ENCODE measurements around the gene GPBAR1.

Gene GPBAR1

DNA sequence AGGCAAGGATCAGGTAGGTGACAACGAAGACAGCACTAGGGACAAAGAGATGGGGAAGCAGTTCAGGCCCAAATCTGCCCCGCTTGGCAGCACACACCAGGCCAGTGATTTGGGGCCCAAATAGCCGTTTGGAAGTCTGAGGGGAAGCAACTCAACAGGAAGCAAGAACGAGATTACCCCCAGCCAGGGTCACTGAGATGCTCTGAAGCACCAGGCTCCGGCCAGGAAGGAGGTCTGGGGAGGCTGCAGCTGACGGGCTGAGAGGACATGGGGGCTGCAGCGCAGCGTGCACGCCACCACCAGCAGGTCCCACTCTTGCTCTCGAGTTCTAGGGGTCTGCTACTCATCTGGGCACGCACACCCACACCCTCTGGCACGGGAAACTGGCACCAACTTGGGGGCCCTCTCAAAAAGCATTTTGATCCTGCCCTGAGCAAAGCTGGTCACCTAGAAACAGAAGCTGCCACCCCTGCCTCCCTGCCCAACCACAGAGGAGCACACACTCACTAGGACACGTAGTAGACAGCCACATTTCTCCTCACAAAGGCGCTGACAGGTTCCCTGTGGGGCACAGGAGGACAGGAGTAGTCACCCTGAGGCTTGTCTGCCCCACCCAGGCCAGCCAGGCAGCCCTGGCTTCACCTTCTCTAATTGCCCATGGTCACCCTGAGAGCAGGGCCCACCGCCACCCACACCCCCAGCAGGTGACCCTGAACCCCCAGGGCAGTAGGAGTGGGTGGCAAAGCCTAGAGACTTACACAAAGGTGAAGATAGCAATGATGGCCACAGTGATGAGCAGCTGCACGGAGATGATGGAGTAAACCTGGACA lies 17.9 kb downstream of the GPBAR1 start:
- no peak for DNase-seq (ENCODE audit: low read depth, low spot score)

DNA sequence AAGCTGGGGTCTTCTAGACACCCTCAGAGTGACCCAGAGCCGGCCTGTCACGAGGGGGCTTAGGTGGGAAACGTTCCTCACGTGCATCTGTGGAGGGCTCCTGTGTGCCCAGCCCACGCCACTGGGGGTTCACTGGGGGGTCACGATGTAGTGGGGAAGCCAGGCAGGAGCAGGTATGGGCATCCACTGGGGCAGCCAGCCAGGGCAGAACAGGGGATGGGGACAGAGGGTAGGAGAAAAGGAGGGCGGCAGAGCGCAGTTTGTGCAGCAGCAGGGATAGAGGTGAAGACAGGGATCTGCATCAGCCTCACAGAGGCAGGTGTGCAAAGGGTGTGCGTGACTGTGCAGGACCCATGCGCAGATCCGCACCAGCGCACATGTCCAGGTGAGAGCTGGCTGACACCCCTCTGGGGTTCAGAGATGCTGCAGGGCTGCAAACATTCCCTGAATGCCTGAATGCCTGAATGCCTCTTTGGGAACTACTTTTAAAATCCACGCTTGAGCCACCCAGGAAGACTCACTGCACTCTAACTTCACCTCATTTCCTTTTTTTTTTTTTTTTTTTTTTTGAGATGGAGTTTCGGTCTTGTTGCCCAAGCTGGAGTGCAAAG lies 19.6 kb downstream of the GPBAR1 start:
- H3K4me3 ChIP-seq (ENCODE audit: low read length), result no peak overlapping the region

More for the DNA sequence above, 17.9 kb downstream of the GPBAR1 start:
- no peak overlapping the region for H3K4me3 ChIP-seq (ENCODE audit: low read length)

DNA sequence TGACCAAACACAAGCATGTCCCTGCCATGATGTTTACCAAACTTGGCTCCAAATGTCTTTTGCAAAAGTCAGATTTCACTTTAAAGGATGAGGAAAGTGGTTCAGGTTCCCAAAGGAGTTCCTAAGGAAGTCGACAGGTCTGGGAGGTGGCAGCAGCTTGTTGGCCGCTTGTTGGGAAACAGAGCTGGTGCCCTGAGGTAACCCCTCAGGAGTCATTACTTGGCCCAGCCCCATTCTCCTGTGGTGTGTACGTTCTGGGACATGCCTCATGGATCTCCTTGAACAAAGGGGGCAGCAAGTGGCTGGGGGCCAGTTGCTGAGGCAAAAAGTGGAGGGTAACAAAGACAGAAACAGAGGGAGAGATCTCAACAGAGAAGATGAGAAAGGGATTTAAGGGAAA lies 20.6 kb downstream of the GPBAR1 start:
- no peak overlapping the region for H3K4me3 ChIP-seq (ENCODE audit: low read length)

More for the DNA sequence above, 19.6 kb downstream of the GPBAR1 start:
- DNase-seq (ENCODE audit: low read depth, low spot score), result no peak

DNA sequence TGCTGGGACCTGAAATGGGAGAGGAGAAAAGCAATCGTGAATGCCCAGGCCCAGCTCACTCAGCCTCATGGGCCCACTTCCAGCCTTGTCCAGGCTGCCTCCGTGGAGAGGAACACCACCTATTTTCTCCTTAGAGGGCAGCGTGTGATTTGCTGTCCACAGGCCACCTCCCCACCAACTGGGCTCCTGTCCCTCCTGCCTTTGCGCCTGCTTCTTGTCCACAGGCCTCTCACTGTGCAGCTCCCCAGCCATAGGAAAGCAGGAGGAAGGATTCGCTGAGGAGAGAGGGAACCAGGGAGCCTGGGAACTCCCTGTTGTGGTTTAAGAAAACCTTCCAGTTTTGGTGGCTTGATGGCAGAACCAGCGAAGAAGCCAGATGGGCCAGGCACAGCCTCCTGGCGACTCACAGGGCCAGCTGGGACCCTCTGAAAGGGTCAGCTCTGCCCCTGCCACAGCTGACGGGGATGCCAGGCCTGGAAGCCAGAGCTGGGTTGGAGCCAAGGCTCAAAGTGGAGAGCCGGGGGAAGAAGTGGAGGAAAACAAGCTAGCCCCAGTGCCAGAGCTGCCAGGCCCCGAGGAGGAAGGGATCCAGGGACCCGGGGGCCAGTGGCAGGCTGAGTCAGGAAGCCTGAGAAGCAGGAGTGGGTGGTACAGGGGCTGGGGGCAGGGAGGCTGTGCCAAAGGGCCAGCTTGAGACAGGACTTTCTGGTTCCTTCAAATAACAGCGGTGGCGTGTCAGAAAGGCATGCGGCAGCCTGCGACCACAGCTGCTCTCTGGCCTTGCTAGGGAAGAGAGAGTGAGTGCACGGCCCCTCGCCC lies 21.6 kb downstream of the GPBAR1 start:
- no peak overlapping the region for H3K4me3 ChIP-seq (ENCODE audit: low read length)

More for the DNA sequence above, 20.6 kb downstream of the GPBAR1 start:
- DNase-seq (ENCODE audit: low read depth, low spot score), result no peak

DNA sequence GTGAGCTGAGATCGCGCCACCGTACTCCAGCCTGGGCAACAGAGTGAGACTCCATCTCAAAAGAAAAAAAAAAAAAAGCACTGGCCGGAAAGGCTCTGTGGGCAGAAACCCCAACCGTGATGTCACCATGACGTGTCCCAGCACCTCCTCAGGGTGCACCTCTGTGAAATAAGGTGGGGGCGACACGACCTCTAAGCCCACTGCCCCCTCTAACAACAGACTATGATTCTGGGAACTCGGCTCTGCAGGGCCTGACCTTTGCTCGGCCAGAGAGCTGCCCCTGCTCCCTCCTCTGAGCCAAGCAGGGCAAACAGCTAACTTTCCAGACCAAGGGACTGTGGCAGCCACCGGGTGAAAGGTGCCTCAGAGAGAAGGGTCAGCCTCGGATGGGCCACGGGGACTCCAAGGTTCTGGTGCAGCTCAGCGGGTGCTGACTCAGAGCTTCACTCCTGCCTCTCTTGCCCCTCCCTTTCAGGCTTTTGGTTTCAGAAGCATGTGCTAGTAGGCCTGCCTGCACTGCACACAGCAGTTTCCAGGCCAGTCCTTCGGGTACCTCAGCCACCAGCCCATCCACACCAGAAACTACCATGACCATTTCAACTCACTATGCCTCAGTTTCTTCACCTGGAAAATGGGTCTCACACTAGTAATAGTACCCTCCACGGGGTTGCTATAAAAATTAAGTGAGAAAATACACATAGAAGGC lies 23.4 kb downstream of the GPBAR1 start:
- no peak overlapping the region for H3K4me3 ChIP-seq (ENCODE audit: low read length)
- no peak for DNase-seq (ENCODE audit: low read depth, low spot score)

More for the DNA sequence above, 21.6 kb downstream of the GPBAR1 start:
- no peak for DNase-seq (ENCODE audit: low read depth, low spot score)

DNA sequence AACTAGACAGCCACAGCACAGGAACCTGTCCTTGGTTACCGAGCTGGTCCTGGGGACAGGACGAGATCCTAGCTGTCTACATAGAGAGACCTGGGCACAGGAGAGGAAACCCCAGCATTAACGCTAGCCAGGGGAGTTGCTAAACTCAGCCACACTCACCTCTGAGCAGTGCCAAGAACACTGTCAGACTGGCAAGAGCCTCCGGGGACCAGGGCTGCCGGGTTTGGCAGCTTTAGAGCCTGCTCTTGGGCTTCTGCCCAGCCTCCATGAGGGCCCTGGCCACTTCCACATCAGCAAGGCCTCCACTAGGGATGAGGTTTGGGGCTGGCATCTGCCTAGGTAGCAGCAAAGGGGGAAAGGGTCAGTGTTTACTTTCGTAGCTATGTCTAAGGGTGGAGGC lies 24.8 kb downstream of the GPBAR1 start:
- no peak for DNase-seq (ENCODE audit: low read depth, low spot score)
- no peak overlapping the region; the same call in 1 of the 2 replicates for H3K4me3 ChIP-seq (ENCODE audit: low read length)

DNA sequence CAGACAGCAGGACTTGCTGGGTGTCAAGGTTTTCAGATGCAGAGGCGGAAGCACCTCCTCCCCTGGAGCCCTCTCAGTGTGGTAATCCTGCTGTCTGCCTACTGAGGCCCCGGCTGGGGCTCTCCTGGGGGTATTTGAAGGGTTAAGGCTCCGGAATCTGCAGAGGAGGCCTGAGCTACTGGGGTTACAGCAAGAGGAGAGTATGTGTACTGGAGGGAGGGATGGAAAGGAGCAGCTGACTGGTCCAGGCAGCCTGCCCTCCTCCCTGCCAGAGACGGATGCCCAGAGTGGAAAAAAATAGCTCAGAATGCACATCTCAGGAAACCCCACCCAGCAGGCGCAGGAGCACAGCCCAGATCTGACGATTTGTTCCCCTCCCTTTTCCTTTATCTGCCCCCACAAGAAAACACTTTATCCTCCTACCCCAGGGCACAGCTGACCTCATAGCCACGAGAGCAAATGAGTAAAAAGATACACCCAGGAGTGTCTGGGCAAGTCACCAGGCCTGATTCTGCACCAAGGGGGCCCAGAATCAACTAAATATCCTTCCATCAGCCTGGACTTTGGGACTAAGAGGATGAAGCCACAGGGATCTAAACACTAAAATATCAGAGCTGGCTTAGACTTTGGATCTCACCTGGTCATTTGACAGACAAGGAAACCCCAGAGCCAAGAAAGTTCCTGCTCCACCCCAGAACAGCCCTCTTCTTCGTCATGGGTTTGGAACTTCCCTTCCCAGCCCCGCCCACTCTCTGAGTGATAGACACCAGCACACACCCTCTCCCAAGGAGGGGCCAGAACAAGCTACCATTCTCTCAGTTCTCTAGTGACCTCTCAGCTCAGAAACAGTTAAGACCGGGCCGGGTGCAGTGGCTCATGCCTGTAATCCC lies 26.0 kb downstream of the GPBAR1 start:
- H3K4me3 ChIP-seq (ENCODE audit: low read length), result peak overlapping the region; percentile 62
- DNase-seq (ENCODE audit: low read depth, low spot score), result peak; percentile 80

DNA sequence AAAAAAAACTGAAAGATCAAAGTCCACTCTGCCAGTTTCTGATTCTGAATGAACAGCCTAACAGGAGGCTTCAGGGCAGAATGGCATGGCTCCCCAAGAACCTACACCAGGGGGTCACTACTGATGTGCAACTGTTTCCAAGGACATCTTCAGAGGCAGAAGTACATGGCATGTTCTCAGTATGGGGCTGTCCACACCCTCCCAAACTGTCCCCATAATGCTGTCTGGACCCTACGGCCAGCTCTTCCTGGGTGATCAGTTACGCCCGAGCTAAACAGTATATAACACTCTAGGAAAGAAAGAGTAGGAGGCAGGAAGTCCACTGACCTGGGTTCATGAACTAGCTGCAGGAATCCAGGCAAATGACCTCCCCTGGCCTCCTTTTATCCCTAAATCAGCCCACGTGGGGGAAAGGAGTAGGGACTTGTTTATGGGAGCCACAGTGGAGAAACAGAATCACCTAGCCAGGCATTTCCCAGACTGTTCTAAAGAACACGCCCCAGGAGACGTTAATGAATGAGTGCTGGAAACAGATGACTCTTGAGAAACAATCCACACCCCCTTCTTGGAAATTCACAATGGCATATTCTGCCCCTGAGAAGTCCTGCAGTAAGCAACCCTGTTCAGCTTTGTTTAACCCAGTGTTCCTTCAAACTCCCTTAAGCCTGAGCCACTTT lies 29.0 kb downstream of the GPBAR1 start:
- H3K4me3 ChIP-seq (ENCODE audit: low read length), result no peak overlapping the region

DNA sequence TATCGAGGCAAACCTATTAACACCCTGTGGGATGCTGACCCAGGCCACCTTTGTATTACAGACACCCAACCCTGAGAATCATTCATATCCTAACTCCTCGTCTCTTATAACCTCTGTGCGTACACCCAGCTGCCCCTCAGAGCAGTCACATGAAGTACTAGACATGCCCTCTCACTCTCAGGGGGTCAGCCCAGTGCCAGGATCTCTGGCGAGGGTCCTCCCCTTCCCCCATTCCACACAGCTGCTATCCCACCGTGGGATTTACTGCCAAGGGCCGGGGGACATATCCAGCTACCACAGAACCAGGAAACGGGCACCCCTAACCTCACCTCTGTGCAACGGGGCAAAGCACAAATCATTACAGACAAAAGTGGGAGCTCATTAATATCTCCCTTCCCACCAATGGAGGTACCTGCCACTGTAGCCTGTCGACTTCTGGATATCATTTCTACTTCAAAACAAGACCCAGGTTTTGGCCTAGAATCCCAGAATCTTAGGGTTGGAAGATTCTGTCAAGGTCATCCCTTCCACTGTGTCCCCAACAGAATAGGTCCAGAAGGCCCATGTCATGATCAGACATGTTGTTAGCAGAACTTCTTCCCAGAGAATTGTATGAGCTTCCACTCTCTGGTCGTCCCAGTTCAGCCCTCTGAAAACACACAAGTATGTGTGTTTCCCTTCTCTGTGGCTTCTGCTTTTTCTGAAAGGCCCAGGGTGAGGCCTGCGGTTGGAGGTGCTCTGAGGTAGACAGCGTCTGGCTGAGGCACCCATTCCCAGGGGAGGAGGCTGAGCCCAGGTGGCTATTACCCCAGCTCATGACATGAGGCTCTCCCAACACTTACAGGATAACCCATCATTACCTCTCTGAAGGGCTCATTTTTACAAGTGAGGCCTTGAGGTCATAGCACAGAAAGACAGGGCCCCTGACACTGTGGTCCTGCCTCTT lies 29.8 kb downstream of the GPBAR1 start:
- peak; percentile 65 for DNase-seq (ENCODE audit: low read depth, low spot score)

More for the DNA sequence above, 29.0 kb downstream of the GPBAR1 start:
- no peak for DNase-seq (ENCODE audit: low read depth, low spot score)

DNA sequence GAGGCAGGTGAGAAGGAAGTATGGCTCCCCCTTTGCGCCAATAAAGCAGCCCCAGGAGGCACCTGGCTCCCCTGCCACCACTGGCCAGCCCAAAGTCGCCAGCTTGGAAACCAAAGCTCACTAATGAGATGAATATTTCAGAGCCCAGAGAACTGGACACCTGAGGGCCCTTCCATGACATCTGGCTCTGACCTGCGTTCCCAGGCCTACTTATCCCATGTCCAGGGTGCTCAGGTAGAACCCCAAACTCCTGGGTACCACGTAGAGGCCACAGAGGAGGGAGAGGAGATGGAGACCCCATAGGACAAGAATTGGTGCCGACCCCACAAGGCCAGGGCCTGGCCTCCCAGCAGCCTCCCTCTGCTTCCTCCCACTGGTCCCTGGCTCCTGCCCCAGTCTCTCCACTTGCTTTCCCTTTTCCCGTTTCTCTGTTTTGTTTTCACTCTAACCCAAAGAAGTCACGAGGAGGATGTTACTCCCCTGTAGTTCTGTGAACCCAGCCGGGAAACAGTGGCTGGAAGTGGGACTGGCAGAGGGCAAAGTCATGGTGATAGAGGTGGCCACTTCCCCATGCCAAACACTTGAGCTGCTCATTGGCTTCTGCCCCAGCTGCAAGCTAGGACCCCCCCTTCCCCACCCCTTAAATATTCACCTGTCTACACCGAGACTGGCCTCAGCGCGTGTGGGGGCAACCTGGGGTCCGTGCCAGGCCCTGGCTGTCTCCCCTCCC lies 30.7 kb downstream of the GPBAR1 start:
- H3K4me3 ChIP-seq (ENCODE audit: low read length), result peak overlapping the region; percentile 23; the same call in 1 of the 2 replicates
- no peak for DNase-seq (ENCODE audit: low read depth, low spot score)

More for the DNA sequence above, 29.8 kb downstream of the GPBAR1 start:
- no peak overlapping the region for H3K4me3 ChIP-seq (ENCODE audit: low read length)

DNA sequence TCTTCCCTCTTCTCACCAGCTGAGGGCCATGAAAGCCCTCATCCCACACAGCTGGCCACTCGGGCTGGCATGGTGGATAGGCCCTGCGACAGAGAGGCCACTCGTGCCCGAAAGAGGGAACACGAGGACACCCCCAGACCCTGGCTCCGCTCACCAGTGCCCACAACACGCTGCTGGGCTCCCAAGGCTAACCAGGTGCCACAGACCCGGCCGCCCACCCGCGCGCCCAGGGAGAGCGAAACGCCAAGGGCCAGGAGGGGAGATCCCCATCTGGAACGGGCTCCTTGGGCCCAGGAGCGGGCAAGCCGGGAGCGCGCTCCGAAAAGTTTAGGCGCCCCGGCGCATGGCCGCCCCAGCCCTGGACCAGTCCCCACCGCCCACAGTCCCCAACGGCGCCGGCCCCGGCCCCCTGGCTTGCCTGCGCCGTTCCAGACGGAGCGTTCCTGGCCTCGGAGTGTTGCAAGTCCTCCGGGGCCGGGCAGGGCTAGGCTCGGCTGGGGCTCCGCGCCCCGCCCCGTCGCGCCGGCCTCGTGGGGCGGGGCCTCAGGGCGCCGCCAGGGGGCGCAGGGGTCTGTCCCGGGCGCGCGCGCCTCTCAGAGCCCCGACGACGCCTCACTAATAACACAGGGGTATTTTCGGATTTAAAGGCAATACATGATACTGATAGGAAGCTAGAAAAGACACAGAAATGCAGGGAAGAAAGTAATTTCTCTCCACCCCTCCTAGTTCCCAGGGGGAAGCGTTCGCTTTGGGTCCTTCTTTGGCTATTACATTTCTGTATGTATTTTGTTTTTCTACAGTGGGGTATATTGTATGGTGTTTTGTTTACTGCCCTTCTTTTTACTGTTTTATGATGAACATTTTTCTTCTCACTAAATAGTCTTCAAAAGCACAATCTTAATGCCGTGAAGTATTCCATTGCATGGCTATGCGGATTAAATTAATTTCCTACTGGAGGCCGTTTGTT lies 31.5 kb downstream of the GPBAR1 start, which contains the start of gene TMBIM1:
Gene TMBIM1, minus strand, starts transcription at position 456 of the 967 bp plus-strand sequence. CDS start 10,362 bp downstream, outside the sequence.
- peak within 1 kb of the TSS; percentile 23 for H3K4me3 ChIP-seq (ENCODE audit: low read length)
- no peak for DNase-seq (ENCODE audit: low read depth, low spot score)

DNA sequence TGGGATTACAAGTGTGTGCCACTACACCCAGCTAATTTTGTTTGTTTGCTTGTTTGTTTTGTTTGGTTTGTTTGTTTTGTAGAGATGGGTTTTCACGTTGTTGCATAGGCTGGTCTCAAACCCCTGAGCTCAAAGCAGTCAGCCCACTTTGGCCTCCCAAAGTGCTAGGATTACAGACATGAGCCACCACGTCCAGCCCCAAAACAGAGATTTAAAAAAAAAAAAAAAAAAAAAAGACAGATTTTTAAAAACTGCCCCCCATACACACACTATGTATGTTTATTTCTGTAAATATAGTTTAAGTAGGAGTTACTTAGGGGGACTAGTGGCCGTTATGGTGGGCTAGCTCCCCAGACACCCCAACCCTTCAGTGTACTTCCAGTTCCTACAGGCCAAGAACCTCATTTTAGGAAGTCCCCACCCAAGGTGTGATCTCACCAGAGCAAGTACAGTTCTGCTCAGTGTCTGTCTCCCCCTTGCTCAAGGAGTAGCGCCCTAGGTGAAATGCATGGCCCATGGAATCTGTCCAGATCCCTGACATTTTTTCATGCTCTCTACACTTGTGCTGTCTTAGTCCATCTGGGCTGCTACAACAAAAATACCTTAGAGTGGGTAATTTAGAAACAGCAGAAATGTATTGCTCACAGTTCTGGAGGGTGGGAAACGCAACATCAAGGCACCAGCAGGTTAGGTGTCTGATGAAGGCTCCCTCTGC lies 33.1 kb downstream of the GPBAR1 start:
- no peak overlapping the region for H3K4me3 ChIP-seq (ENCODE audit: low read length)
- DNase-seq (ENCODE audit: low read depth, low spot score), result no peak

DNA sequence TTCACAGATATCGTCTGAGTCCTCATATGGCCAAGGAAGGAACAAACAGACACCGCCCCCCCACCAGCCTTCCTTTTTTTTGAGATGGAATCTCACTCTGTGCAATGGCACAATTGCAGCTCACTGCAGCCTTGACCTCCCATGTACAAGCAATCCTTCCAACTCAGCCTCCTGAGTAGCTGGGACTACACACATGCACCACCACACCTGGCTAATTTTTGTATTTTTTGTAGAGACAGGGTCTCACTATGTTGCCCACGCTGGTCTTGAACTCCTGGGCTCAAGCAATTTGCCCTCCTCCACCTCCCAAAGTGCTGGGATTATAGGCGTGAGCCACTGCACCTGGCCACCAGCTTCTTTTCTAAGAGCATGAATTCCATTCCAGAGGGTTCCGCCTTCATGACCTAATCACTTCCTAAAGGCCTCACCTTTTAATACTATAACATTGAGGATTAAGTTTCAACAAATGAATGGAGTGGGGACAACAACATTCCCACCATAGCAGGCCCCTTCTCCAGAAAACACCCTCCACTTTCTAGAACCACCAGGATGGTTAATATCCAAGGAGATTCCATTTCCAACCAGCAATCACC lies 33.7 kb downstream of the GPBAR1 start:
- DNase-seq (ENCODE audit: low read depth, low spot score), result no peak
- H3K4me3 ChIP-seq (ENCODE audit: low read length), result no peak overlapping the region

DNA sequence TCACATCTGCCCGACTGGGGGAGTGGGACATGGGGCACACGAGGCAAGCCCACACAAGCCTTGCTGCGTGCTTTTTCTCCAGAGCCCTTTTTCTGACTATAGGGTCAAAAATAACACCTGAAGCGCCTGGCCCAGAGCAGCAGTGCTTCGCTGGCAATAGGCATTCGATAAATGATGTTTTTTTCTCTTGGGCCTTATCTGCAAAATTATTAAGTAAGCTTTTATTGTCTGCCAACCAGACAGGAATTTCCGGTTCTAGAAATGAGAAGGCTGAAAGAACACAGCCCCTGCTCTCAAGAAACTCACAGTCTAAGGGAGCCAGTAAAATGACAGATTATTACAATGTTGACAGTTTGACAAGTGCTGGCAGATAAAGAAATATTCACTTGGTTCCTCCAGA lies 34.2 kb downstream of the GPBAR1 start:
- no peak for DNase-seq (ENCODE audit: low read depth, low spot score)
- no peak overlapping the region for H3K4me3 ChIP-seq (ENCODE audit: low read length)

Data from Jurkat, Clone E6-1 (cell line).